Brain microvascular endothelial cell (primary cell): Measurements from ENCODE around the gene SRRM2.

Experiments used
- DNase-seq: peaks from one replicate; pipeline ENCODE4 v3.0.0-alpha.2; 2020
- H3K27ac ChIP-seq: fragments of 250-450 bp; sonication (Bioruptor Pico); 2 replicates; pipeline ENCODE4 v1.5.1; 2020; ENCODE audit warnings: mild to moderate bottlenecking, moderate library complexity
- H3K27me3 ChIP-seq: fragments of 250-450 bp; sonication (Bioruptor Pico); replicated peaks from 2 replicates; pipeline ENCODE4 v1.5.1; 2020; ENCODE audit warnings: mild to moderate bottlenecking
- H3K36me3 ChIP-seq: fragments of 250-450 bp; sonication (Bioruptor Pico); replicated peaks from 2 replicates; pipeline ENCODE4 v1.5.1; 2020; ENCODE audit warnings: mild to moderate bottlenecking
- H3K4me3 ChIP-seq: 2 replicates; pipeline ENCODE4 v1.5.1; 2011; ENCODE audit warnings: low read depth, mild to moderate bottlenecking, control low read depth, low read length, moderate library complexity
- CTCF ChIP-seq: IDR thresholded peaks from 2 replicates; pipeline ENCODE4 v1.5.1; 2011; ENCODE audit warnings: low read depth, mild to moderate bottlenecking, moderate library complexity, low read length, control low read depth, inconsistent platforms; ENCODE audit errors: missing control alignments
- in situ Hi-C: cut with HindIII; loops from 2 replicates; pipeline ENCODE4 v1.10.0; 2017; ENCODE audit warnings: low sequenced_read_pairs, low pct_ligation_motif_present

The SRRM2 gene

GRCh38 chr16:2810651-2811050 lies 58.2 kb downstream of the SRRM2 start:
- H3K27ac ChIP-seq: no peak overlapping the region
- peaks cover 9% of the 10 kb centered on the region for H3K27me3 ChIP-seq
- no peak for TF ChIP-seq CTCF
- no peak for DNase-seq
- in situ Hi-C loops: no loop called here
- no peak overlapping the region for H3K4me3 ChIP-seq
- H3K36me3 ChIP-seq: no peaks in the 10 kb centered on the region

- Histone ChIP-seq H3K27me3 (peaks cover 9% of the 10 kb centered on the region), H3K4me3 (no peak overlapping the region), H3K36me3 (no peaks in the 10 kb centered on the region), H3K27ac (no peak overlapping the region)
- in situ Hi-C loops: no loop called here
- TF ChIP-seq CTCF: no peak
- no peak for DNase-seq
These were observed 59.4 kb downstream of the SRRM2 start for GRCh38 chr16:2811703-2812471.

GRCh38 chr16:2813771-2814221 lies 61.4 kb downstream of the SRRM2 start:
- no peak overlapping the region for H3K27ac ChIP-seq
- in situ Hi-C loops: no loop called here
- no peaks in the 10 kb centered on the region for H3K36me3 ChIP-seq
- DNase-seq: no peak
- peaks cover 9% of the 10 kb centered on the region for H3K27me3 ChIP-seq
- TF ChIP-seq CTCF: no peak
- H3K4me3 ChIP-seq: no peak overlapping the region

- no peak overlapping the region for H3K27ac ChIP-seq
- no peaks in the 10 kb centered on the region for H3K36me3 ChIP-seq
- in situ Hi-C loops: no loop called here
- H3K27me3 ChIP-seq: peaks cover 9% of the 10 kb centered on the region
- H3K4me3 ChIP-seq: no peak overlapping the region
- TF ChIP-seq CTCF: no peak
- no peak for DNase-seq
These were observed 62.3 kb downstream of the SRRM2 start for GRCh38 chr16:2814551-2815298.

GRCh38 chr16:2815299-2815771 lies 62.9 kb downstream of the SRRM2 start:
- no peak overlapping the region for H3K4me3 ChIP-seq
- H3K27me3 ChIP-seq: peaks cover 9% of the 10 kb centered on the region
- no peaks in the 10 kb centered on the region for H3K36me3 ChIP-seq
- in situ Hi-C loops: no loop called here
- H3K27ac ChIP-seq: no peak overlapping the region
- no peak for TF ChIP-seq CTCF
- no peak for DNase-seq
